ENCODE measurements around the gene OR2V2.

DNA sequence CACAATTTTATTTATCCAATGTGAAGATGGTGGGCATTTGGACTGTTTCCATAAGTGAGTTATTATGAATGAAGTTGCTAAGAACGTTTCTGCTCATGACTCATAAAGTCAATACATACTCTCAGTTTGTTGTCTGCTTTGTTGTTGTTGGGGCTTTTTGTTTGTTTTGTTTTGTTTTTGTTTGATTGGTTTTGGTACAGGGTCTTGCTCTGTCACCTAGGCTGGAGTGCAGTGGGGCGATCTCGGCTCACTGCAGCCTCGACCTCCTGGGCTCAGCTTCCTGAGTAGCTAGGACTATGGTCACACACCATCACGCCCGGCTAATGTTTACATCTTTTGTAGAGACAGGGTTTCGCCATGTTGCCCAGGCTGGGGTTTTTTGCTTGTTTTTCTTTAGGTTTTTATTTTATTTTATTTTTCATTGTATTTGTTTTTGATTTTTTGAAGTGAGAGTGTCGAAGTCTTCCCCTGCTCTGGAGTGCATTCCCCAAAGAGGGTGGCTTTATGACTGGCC, 39.7 kb downstream of the OR2V2 start:
- TF ChIP-seq, protein P1, sequence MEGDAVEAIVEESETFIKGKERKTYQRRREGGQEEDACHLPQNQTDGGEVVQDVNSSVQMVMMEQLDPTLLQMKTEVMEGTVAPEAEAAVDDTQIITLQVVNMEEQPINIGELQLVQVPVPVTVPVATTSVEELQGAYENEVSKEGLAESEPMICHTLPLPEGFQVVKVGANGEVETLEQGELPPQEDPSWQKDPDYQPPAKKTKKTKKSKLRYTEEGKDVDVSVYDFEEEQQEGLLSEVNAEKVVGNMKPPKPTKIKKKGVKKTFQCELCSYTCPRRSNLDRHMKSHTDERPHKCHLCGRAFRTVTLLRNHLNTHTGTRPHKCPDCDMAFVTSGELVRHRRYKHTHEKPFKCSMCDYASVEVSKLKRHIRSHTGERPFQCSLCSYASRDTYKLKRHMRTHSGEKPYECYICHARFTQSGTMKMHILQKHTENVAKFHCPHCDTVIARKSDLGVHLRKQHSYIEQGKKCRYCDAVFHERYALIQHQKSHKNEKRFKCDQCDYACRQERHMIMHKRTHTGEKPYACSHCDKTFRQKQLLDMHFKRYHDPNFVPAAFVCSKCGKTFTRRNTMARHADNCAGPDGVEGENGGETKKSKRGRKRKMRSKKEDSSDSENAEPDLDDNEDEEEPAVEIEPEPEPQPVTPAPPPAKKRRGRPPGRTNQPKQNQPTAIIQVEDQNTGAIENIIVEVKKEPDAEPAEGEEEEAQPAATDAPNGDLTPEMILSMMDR (IDR thresholded peaks at IDR 0.05) = no peak
- TF ChIP-seq EP300 (IDR thresholded peaks at IDR 0.05) (no peak), POLR2A (IDR thresholded peaks at IDR 0.05) (no peak)
